Measurements from ENCODE around the gene PLEKHA4. TPM values are rescaled to one million over a fixed set of nuclear protein-coding genes. Genes with fewer than 3 reads are reported as not detected.

Gene PLEKHA4
- total and polyA plus RNA-seq, 9 of the 15 experiments (the other 6 are each of a cell fraction or from before 2014, with no cell fraction given), result 0.07 to 30.8 (median 11.4) TPM

GRCh38 chr19:48835734-48836088, 32.7 kb downstream of the PLEKHA4 start (continued):
- TF ChIP-seq MTA1 (IDR thresholded peaks at IDR 0.05; ENCODE audit: borderline replicate concordance) (peak; percentile 25; the same call in 1 of the 2 replicates), ZKSCAN8 (CRISPR knock-in tag; IDR thresholded peaks at IDR 0.05) (no peak), OTX1 (CRISPR knock-in tag; IDR thresholded peaks at IDR 0.05) (no peak), MEF2D (tag; conservative IDR thresholded peaks at IDR 0.05; ENCODE audit: low read depth) (no peak), ILK (tag; IDR thresholded peaks at IDR 0.05; ENCODE audit: borderline replicate concordance, low read depth) (no peak), ZNF584 (CRISPR knock-in tag; IDR thresholded peaks at IDR 0.05; ENCODE audit: low read depth) (no peak), JUND (IDR thresholded peaks at IDR 0.05; ENCODE audit: borderline replicate concordance, low read depth, low read length) (peak; percentile 79), JUND (tag; IDR thresholded peaks at IDR 0.05; ENCODE audit: borderline replicate concordance, low read depth, low read length) (peak; percentile 21; the same call in 1 of the 3 replicates), ESRRA (IDR thresholded peaks at IDR 0.05; ENCODE audit: borderline replicate concordance, low read depth) (peak; percentile 68), MED1 (CRISPR knock-in tag; IDR thresholded peaks at IDR 0.05; ENCODE audit: borderline replicate concordance) (no peak), JUN (IDR thresholded peaks at IDR 0.05; ENCODE audit: borderline replicate concordance, low read depth, low read length) (peak; percentile 37; the same call in 1 of the 2 replicates), JUN (CRISPR knock-in tag; IDR thresholded peaks at IDR 0.05; ENCODE audit: borderline replicate concordance) (no peak), ZSCAN32 (CRISPR knock-in tag; IDR thresholded peaks at IDR 0.05) (no peak), MNT (conservative IDR thresholded peaks at IDR 0.05) (peak in 1 of 2 experiments; percentile 47; a peak in 2 of 4 replicates), PBX2 (CRISPR knock-in tag; IDR thresholded peaks at IDR 0.05; ENCODE audit: low read depth) (no peak), PBX2 (tag; conservative IDR thresholded peaks at IDR 0.05; ENCODE audit: low read depth) (0 out of 2 replicates have a peak, but pooled peaks have one; percentile 28)
- TF ChIP-seq, protein P1, sequence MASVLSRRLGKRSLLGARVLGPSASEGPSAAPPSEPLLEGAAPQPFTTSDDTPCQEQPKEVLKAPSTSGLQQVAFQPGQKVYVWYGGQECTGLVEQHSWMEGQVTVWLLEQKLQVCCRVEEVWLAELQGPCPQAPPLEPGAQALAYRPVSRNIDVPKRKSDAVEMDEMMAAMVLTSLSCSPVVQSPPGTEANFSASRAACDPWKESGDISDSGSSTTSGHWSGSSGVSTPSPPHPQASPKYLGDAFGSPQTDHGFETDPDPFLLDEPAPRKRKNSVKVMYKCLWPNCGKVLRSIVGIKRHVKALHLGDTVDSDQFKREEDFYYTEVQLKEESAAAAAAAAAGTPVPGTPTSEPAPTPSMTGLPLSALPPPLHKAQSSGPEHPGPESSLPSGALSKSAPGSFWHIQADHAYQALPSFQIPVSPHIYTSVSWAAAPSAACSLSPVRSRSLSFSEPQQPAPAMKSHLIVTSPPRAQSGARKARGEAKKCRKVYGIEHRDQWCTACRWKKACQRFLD (CRISPR knock-in tag; IDR thresholded peaks at IDR 0.05), result no peak; the same call in 1 of the 2 replicates
- TF ChIP-seq, protein P2, sequence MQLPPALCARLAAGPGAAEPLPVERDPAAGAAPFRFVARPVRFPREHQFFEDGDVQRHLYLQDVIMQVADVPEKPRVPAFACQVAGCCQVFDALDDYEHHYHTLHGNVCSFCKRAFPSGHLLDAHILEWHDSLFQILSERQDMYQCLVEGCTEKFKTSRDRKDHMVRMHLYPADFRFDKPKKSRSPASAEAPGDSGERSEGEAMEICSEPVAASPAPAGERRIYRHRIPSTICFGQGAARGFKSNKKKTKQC (CRISPR knock-in tag; IDR thresholded peaks at IDR 0.05), result no peak
